IMR-90 (cell line): ENCODE measurements around the gene ZFAND2B. TPM values are rescaled to one million over a fixed set of nuclear protein-coding genes. Genes with fewer than 3 reads are reported as not detected.

ENCODE experiments used
- ATAC-seq: fragments of 200-7000 bp; cut with Tn5 transposase; 2 replicates; pipeline ENCODE4 v1.9.1; 2020; ENCODE audit warnings: low read depth, mild to moderate bottlenecking, moderate library complexity
- BruUV-seq: library from RNA; stranded (reverse); fragments of 400-500 nt; replicated peaks from 2 replicates; lab custom pipeline; 2021; lab: Mats Ljungman, UMichigan
- CTCF ChIA-PET: fragments of 300-600 bp; formaldehyde crosslinking; extraction: SDS; loops from one replicate; lab custom pipeline; 2021; ENCODE audit warnings: antibody characterized with exemption; lab: Yijun Ruan, JAX
- POLR2A ChIA-PET: fragments of 300-600 bp; sonication (Branson Sonifier 250); formaldehyde crosslinking; loops from one replicate; lab custom pipeline; 2022; ENCODE audit warnings: antibody characterized with exemption; ENCODE audit not compliant: unreplicated experiment; lab: Charles Lee
- DNase-seq: peaks from one replicate; pipeline ENCODE4 v3.0.0; 2013
- H2AFZ ChIP-seq: replicated peaks from 2 replicates; pipeline ENCODE3; 2013; ENCODE audit warnings: low read length, mild to moderate bottlenecking; ENCODE audit not compliant: poor library complexity
- H2AK5ac ChIP-seq: 2 replicates; pipeline ENCODE4 v1.6.1; 2013; ENCODE audit warnings: low read depth, low read length, inconsistent platforms
- H2AK9ac ChIP-seq: replicated peaks from 2 replicates; pipeline ENCODE3; 2013; ENCODE audit warnings: mild to moderate bottlenecking, low read depth, low read length, moderate library complexity; ENCODE audit not compliant: poor library complexity
- H2BK120ac ChIP-seq: 2 replicates; pipeline ENCODE4 v1.6.1; 2013; ENCODE audit warnings: low read depth, low read length, inconsistent platforms
- H2BK15ac ChIP-seq: 3 replicates; pipeline ENCODE4 v1.6.1; 2013; ENCODE audit warnings: low read depth, low read length, inconsistent platforms
- H2BK20ac ChIP-seq: 2 replicates; pipeline ENCODE4 v1.6.1; 2013; ENCODE audit warnings: low read depth, mild to moderate bottlenecking, inconsistent platforms, low read length, moderate library complexity
- H2BK5ac ChIP-seq: 2 replicates; pipeline ENCODE4 v1.6.1; 2013; ENCODE audit warnings: mild to moderate bottlenecking, low read depth, low read length, inconsistent platforms; ENCODE audit not compliant: poor library complexity, severe bottlenecking
- H3K14ac ChIP-seq: replicated peaks from 2 replicates; pipeline ENCODE4 v1.6.1; 2013; ENCODE audit warnings: low read depth, low read length, inconsistent platforms
- H3K18ac ChIP-seq: 2 replicates; pipeline ENCODE4 v1.6.1; 2013; ENCODE audit warnings: low read depth, low read length, control low read depth
- H3K23ac ChIP-seq: 2 replicates; pipeline ENCODE4 v1.6.1; 2013; ENCODE audit warnings: low read depth, low read length, inconsistent platforms
- H3K27ac ChIP-seq: 2 replicates; pipeline ENCODE4 v1.5.1; 2013; ENCODE audit warnings: mild to moderate bottlenecking, control low read depth, low read length; ENCODE audit not compliant: insufficient read depth
- H3K27me3 ChIP-seq: 2 replicates; pipeline ENCODE4 v1.6.1; 2013; ENCODE audit warnings: low read length; ENCODE audit not compliant: control insufficient read depth, insufficient read depth
- H3K36me3 ChIP-seq: 2 replicates; pipeline ENCODE4 v1.6.1; 2013; ENCODE audit warnings: low read length, mixed read lengths; ENCODE audit not compliant: control insufficient read depth, insufficient read depth
- H3K4ac ChIP-seq: 2 replicates; pipeline ENCODE4 v1.6.1; 2013; ENCODE audit warnings: low read depth, low read length, inconsistent platforms
- H3K4me1 ChIP-seq: 2 replicates; pipeline ENCODE4 v1.6.1; 2013; ENCODE audit warnings: low read length, mixed read lengths; ENCODE audit not compliant: control insufficient read depth, insufficient read depth
- H3K4me2 ChIP-seq: 2 replicates; pipeline ENCODE4 v1.6.1; 2013; ENCODE audit warnings: low read depth, mild to moderate bottlenecking, control low read depth, low read length, moderate library complexity
- H3K4me3 ChIP-seq: 2 replicates; pipeline ENCODE4 v1.5.1; 2013; ENCODE audit warnings: low read depth, mild to moderate bottlenecking, control low read depth, low read length, moderate library complexity; ENCODE audit not compliant: insufficient read depth
- H3K56ac ChIP-seq: 2 replicates; pipeline ENCODE4 v1.6.1; 2013; ENCODE audit warnings: low read length, inconsistent platforms; ENCODE audit not compliant: insufficient read depth; ENCODE audit errors: extremely low read depth
- H3K79me1 ChIP-seq, 2 experiments: 2 replicates each; pipeline ENCODE4 v1.6.1; 2013; ENCODE audit warnings: low read length in 2 of 2, inconsistent platforms in 1 of 2, low read depth in 1 of 2
- H3K9ac ChIP-seq: 2 replicates; pipeline ENCODE4 v1.6.1; 2013; ENCODE audit warnings: low read depth, low read length, control low read depth
- H3K9me1 ChIP-seq: 2 replicates; pipeline ENCODE4 v1.6.1; 2013; ENCODE audit warnings: low read length, inconsistent platforms; ENCODE audit not compliant: insufficient read depth
- H3K9me3 ChIP-seq: 2 replicates; pipeline ENCODE4 v1.6.1; 2013; ENCODE audit warnings: low read length; ENCODE audit not compliant: control insufficient read depth, insufficient read depth
- H4K20me1 ChIP-seq: 2 replicates; pipeline ENCODE4 v1.6.1; 2013; ENCODE audit warnings: low read length, inconsistent platforms; ENCODE audit not compliant: insufficient read depth
- H4K5ac ChIP-seq: 2 replicates; pipeline ENCODE4 v1.6.1; 2013; ENCODE audit warnings: mild to moderate bottlenecking, low read depth, low read length, control low read depth
- H4K8ac ChIP-seq, 2 experiments: 2 replicates each; pipeline ENCODE4 v1.6.1; 2013; ENCODE audit warnings: low read depth in 2 of 2, low read length in 2 of 2, control low read depth in 1 of 2, inconsistent platforms in 1 of 2
- H4K91ac ChIP-seq: 2 replicates; pipeline ENCODE4 v1.6.1; 2013; ENCODE audit warnings: low read depth, low read length, inconsistent platforms; ENCODE audit not compliant: insufficient read depth
- BHLHE40 ChIP-seq: fragments of 150-350 bp; IDR thresholded peaks from 2 replicates; pipeline ENCODE4 v1.6.1; 2016; ENCODE audit warnings: mild to moderate bottlenecking, low read depth, low read length
- CEBPB ChIP-seq: IDR thresholded peaks from 2 replicates; pipeline ENCODE4 v1.6.1; 2012; ENCODE audit warnings: low read depth, low read length, improper control_type of control experiment
- CHD1 ChIP-seq: IDR thresholded peaks from 2 replicates; pipeline ENCODE4 v1.6.1; 2012; ENCODE audit warnings: low read depth, low read length, improper control_type of control experiment
- FOS ChIP-seq: fragments of 150-350 bp; IDR thresholded peaks from 2 replicates; pipeline ENCODE4 v1.6.1; 2016; ENCODE audit warnings: low read depth, low read length
- MAFK ChIP-seq: IDR thresholded peaks from 2 replicates; pipeline ENCODE4 v1.6.1; 2012; ENCODE audit warnings: low read depth, low read length, improper control_type of control experiment
- MAZ ChIP-seq: IDR thresholded peaks from 2 replicates; pipeline ENCODE4 v1.6.1; 2012; ENCODE audit warnings: low read depth, mild to moderate bottlenecking, low read length, improper control_type of control experiment, moderate library complexity, borderline replicate concordance
- MXI1 ChIP-seq: IDR thresholded peaks from 2 replicates; pipeline ENCODE4 v1.6.1; 2012; ENCODE audit warnings: low read depth, mild to moderate bottlenecking, low read length, moderate library complexity, borderline replicate concordance
- NFE2L2 ChIP-seq: fragments of 150-350 bp; IDR thresholded peaks from 2 replicates; pipeline ENCODE4 v1.6.1; 2016; ENCODE audit warnings: low read depth, mild to moderate bottlenecking, low read length
- POLR2A ChIP-seq: IDR thresholded peaks from 2 replicates; pipeline ENCODE4 v1.6.1; 2012; ENCODE audit warnings: mild to moderate bottlenecking, low read depth, low read length
- RAD21 ChIP-seq: IDR thresholded peaks from 2 replicates; pipeline ENCODE4 v1.6.1; 2012; ENCODE audit warnings: low read length, improper control_type of control experiment
- RCOR1 ChIP-seq: IDR thresholded peaks from 2 replicates; pipeline ENCODE4 v1.6.1; 2012; ENCODE audit warnings: mild to moderate bottlenecking, low read length, improper control_type of control experiment; ENCODE audit not compliant: insufficient replicate concordance
- RFX5 ChIP-seq: IDR thresholded peaks from 2 replicates; pipeline ENCODE4 v1.8.0; 2012; ENCODE audit warnings: low read depth, mild to moderate bottlenecking, low read length, moderate library complexity
- SMC3 ChIP-seq: fragments of 150-350 bp; IDR thresholded peaks from 2 replicates; pipeline ENCODE4 v1.6.1; 2016; ENCODE audit warnings: low read depth, mild to moderate bottlenecking, antibody characterized with exemption, low read length, moderate library complexity
- WGBS, 2 experiments: methylation state at CpG; one replicate each; pipeline versions ENCODE4 v1.1.5 to v1.1.7; 2013; ENCODE audit warnings: missing lambda C conversion rate in 2 of 2; ENCODE audit not compliant: insufficient read length in 1 of 2; ENCODE audit errors: extremely low coverage in 2 of 2; 5-methylcytosine and 5-hydroxymethylcytosine counted together
- dilution Hi-C: fragments of 300-500 bp; cut with HindIII; formaldehyde crosslinking; loops from one replicate; pipeline ENCODE4 v1.14.3; 2018; ENCODE audit warnings: low sequenced_read_pairs; ENCODE audit not compliant: unreplicated experiment
- in situ Hi-C: fragments of 300-500 bp; cut with MboI; formaldehyde crosslinking; loops from 3 replicates; pipeline ENCODE4 v1.14.3; 2019; ENCODE audit warnings: low sequenced_read_pairs, inconsistent platforms, mixed read lengths
- intact Hi-C: fragments of 100-400 bp; cut with micrococcal nuclease; formaldehyde crosslinking; loops from 2 replicates; pipeline ENCODE4 v1.10.0; 2022
- polyA plus RNA-seq, 3 experiments: library from polyadenylated mRNA; depleted of rRNA; stranded (reverse); fragments of >200 nt; gene quantifications; 2 replicates each; pipeline ENCODE4 v1.2.3, GENCODE V29; 2012; ENCODE audit warnings: low replicate concordance in 1 of 3
- total RNA-seq: library from RNA; depleted of rRNA; stranded (reverse); fragments of >200 nt; gene quantifications from 2 replicates; pipeline ENCODE4 v1.2.3, GENCODE V29; 2012
- TF ChIP-seq, protein P1 (sequence below): fragments of 150-350 bp; IDR thresholded peaks from 2 replicates; pipeline ENCODE4 v1.6.1; 2017; ENCODE audit warnings: mild to moderate bottlenecking, antibody characterized with exemption, low read length, low read depth
- TF ChIP-seq, protein P2 (sequence below): fragments of 150-350 bp; IDR thresholded peaks from 2 replicates; pipeline ENCODE4 v1.6.1; 2016; ENCODE audit warnings: low read depth, mild to moderate bottlenecking, low read length, moderate library complexity, borderline replicate concordance
- TF ChIP-seq, protein P3 (sequence below): conservative IDR thresholded peaks from 2 replicates; pipeline ENCODE4 v1.5.1; 2012; ENCODE audit warnings: mild to moderate bottlenecking, low read depth, low read length, improper control_type of control experiment

Gene ZFAND2B
- total and polyA plus RNA-seq, 2 of the 4 experiments (the other 2 are of a cell fraction): 25.5 to 38.3 TPM

DNA sequence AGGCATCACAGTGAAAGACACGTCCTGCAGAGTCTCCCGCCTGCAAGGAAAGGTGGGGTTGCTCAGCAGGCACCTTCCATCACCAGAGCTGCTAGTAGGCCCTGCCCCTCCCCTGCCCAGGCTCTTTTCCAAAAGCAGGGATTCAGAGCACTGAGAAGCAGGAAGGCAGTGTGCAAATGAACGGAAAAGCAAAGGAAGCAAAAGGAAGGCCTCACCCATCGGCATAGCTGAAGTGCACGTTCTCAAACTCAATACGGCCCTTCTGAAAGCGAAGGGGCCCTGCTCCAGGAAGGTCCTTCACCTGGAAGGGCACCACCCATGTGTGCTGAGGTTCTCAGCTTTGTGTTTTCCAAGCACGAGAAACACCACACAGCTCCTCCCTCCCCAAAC is 6.4 kb downstream of the ZFAND2B start:
- Histone ChIP-seq H3K9me1 (peaks cover 9% of the 10 kb centered on the region), H3K27me3 (no peaks in the 10 kb centered on the region), H3K56ac (no peak overlapping the region), H2BK5ac (no peak overlapping the region), H3K36me3 (peaks cover 59% of the 10 kb centered on the region), H2BK20ac (no peak overlapping the region), H2AK5ac (no peak overlapping the region), H3K9me3 (no peaks in the 10 kb centered on the region), H3K4me1 (peaks cover 5% of the 10 kb centered on the region), H3K23ac (no peak overlapping the region), H4K8ac (no peak overlapping the region), H3K4me2 (no peak overlapping the region), H2BK15ac (no peak overlapping the region), H4K5ac (no peak overlapping the region), H3K9ac (no peak overlapping the region), H3K18ac (no peak overlapping the region), H4K91ac (no peak overlapping the region), H2AK9ac (peak overlapping the region; percentile 5), H4K20me1 (peaks cover 9% of the 10 kb centered on the region), H2BK120ac (no peak overlapping the region), H3K4ac (no peak overlapping the region), H3K14ac (no peak overlapping the region), H3K4me3 (no peak overlapping the region), H3K79me1 (peaks cover 8 to 31% of the 10 kb centered on the region in 2 experiments; a peak in 3 of 4 replicates), H2AFZ (no peak overlapping the region), H3K27ac (no peak overlapping the region)
- in situ Hi-C loops (no loop called here), intact Hi-C loops (no loop called here), dilution Hi-C loops (no loop called here)
- BruUV-seq: no TSS peak
- ATAC-seq: no peak
- no peak for DNase-seq
- CTCF ChIA-PET: no interaction called here
- POLR2A ChIA-PET: no interaction called here
- WGBS, 2 experiments: no CpG with 5 or more reads among the region's 8 CpGs
- no peak for TF ChIP-seq RAD21
- TF ChIP-seq RFX5: no peak
- TF ChIP-seq, protein P1, sequence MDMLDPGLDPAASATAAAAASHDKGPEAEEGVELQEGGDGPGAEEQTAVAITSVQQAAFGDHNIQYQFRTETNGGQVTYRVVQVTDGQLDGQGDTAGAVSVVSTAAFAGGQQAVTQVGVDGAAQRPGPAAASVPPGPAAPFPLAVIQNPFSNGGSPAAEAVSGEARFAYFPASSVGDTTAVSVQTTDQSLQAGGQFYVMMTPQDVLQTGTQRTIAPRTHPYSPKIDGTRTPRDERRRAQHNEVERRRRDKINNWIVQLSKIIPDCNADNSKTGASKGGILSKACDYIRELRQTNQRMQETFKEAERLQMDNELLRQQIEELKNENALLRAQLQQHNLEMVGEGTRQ: no peak
- no peak for TF ChIP-seq MAZ
- TF ChIP-seq RCOR1: no peak
- no peak for TF ChIP-seq CEBPB
- TF ChIP-seq, protein P2, sequence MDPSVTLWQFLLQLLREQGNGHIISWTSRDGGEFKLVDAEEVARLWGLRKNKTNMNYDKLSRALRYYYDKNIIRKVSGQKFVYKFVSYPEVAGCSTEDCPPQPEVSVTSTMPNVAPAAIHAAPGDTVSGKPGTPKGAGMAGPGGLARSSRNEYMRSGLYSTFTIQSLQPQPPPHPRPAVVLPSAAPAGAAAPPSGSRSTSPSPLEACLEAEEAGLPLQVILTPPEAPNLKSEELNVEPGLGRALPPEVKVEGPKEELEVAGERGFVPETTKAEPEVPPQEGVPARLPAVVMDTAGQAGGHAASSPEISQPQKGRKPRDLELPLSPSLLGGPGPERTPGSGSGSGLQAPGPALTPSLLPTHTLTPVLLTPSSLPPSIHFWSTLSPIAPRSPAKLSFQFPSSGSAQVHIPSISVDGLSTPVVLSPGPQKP: no peak
- TF ChIP-seq MAFK: no peak
- TF ChIP-seq CHD1: no peak
- TF ChIP-seq POLR2A: no peak
- TF ChIP-seq MXI1: no peak
- TF ChIP-seq, protein P3, sequence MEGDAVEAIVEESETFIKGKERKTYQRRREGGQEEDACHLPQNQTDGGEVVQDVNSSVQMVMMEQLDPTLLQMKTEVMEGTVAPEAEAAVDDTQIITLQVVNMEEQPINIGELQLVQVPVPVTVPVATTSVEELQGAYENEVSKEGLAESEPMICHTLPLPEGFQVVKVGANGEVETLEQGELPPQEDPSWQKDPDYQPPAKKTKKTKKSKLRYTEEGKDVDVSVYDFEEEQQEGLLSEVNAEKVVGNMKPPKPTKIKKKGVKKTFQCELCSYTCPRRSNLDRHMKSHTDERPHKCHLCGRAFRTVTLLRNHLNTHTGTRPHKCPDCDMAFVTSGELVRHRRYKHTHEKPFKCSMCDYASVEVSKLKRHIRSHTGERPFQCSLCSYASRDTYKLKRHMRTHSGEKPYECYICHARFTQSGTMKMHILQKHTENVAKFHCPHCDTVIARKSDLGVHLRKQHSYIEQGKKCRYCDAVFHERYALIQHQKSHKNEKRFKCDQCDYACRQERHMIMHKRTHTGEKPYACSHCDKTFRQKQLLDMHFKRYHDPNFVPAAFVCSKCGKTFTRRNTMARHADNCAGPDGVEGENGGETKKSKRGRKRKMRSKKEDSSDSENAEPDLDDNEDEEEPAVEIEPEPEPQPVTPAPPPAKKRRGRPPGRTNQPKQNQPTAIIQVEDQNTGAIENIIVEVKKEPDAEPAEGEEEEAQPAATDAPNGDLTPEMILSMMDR: no peak
- no peak for TF ChIP-seq SMC3
- no peak for TF ChIP-seq NFE2L2
- no peak for TF ChIP-seq FOS
- TF ChIP-seq BHLHE40: no peak
